OCI-LY1 (cell line): Measurements from ENCODE around the gene ELOVL4.

Experiments
- H2AFZ ChIP-seq: fragments of 200-600 bp; sonication (generic), shearing (Covaris generic); 2 replicates; pipeline ENCODE4 v1.6.0; 2014; ENCODE audit warnings: antibody characterized with exemption, mild to moderate bottlenecking, low read length
- H3F3A ChIP-seq: fragments of 200-600 bp; sonication (generic), shearing (Covaris generic); 2 replicates; pipeline ENCODE4 v1.6.0; 2014; ENCODE audit warnings: mild to moderate bottlenecking, antibody characterized with exemption, low read length, moderate library complexity; ENCODE audit not compliant: insufficient read depth
- H3K27ac ChIP-seq: fragments of 200-600 bp; sonication (generic); 2 replicates; pipeline ENCODE4 v1.5.1; 2014; ENCODE audit warnings: low read length, mixed run types, mild to moderate bottlenecking, low read depth; ENCODE audit not compliant: poor library complexity, severe bottlenecking
- H3K27me3 ChIP-seq: fragments of 200-600 bp; sonication (generic); 2 replicates; pipeline ENCODE4 v1.6.0; 2014; ENCODE audit warnings: antibody characterized with exemption, mild to moderate bottlenecking, low read length, moderate library complexity; ENCODE audit not compliant: insufficient read depth
- H3K36me3 ChIP-seq: fragments of 200-600 bp; sonication (generic); 2 replicates; pipeline ENCODE4 v1.6.1; 2014; ENCODE audit warnings: mild to moderate bottlenecking, antibody characterized with exemption, low read length, moderate library complexity, mixed read lengths; ENCODE audit not compliant: insufficient read depth
- H3K4me1 ChIP-seq: fragments of 200-600 bp; sonication (generic); 2 replicates; pipeline ENCODE4 v1.5.1; 2014; ENCODE audit warnings: mild to moderate bottlenecking, low read length, moderate library complexity; ENCODE audit not compliant: insufficient read depth, severe bottlenecking
- H3K4me2 ChIP-seq: fragments of 200-600 bp; sonication (generic), shearing (Covaris generic); 2 replicates; pipeline ENCODE4 v1.6.1; 2014; ENCODE audit warnings: low read length
- H3K4me3 ChIP-seq: fragments of 200-600 bp; sonication (generic); 2 replicates; pipeline ENCODE4 v1.5.1; 2014; ENCODE audit warnings: low read length, low read depth, mild to moderate bottlenecking, mixed read lengths; ENCODE audit not compliant: poor library complexity, severe bottlenecking
- H3K79me2 ChIP-seq: fragments of 200-600 bp; shearing (Covaris generic); 2 replicates; pipeline ENCODE4 v1.6.1; 2016; ENCODE audit warnings: mixed run types, low read length, mixed read lengths; ENCODE audit not compliant: insufficient read depth
- H3K9ac ChIP-seq: fragments of 200-600 bp; sonication (generic), shearing (Covaris generic); 2 replicates; pipeline ENCODE4 v1.6.1; 2014; ENCODE audit warnings: mild to moderate bottlenecking, low read length, mixed read lengths
- H3K9me2 ChIP-seq: fragments of 200-600 bp; sonication (generic), shearing (Covaris generic); 2 replicates; pipeline ENCODE4 v1.6.1; 2014; ENCODE audit warnings: low read depth, mild to moderate bottlenecking, low read length, mixed read lengths
- H3K9me3 ChIP-seq: fragments of 200-600 bp; shearing (Covaris generic); 2 replicates; pipeline ENCODE4 v1.6.1; 2014; ENCODE audit warnings: low read length, mixed read lengths
- H4K20me1 ChIP-seq: fragments of 200-600 bp; sonication (generic), shearing (Covaris generic); 2 replicates; pipeline ENCODE4 v1.6.0; 2016; ENCODE audit warnings: mild to moderate bottlenecking, low read length; ENCODE audit not compliant: insufficient read depth
- CTCF ChIP-seq: fragments of 200-600 bp; sonication (generic), shearing (Covaris generic); IDR thresholded peaks from 2 replicates; pipeline ENCODE4 v1.5.1; 2017; ENCODE audit warnings: mild to moderate bottlenecking, antibody characterized with exemption, low read length, moderate library complexity, mixed read lengths
- EZH2 ChIP-seq: fragments of 200-600 bp; sonication (generic), shearing (Covaris generic); IDR thresholded peaks from 2 replicates; pipeline ENCODE4 v1.8.0; 2017; ENCODE audit warnings: borderline replicate concordance, mixed run types, mild to moderate bottlenecking, antibody characterized with exemption, low read length, moderate library complexity, mixed read lengths

Gene ELOVL4

DNA sequence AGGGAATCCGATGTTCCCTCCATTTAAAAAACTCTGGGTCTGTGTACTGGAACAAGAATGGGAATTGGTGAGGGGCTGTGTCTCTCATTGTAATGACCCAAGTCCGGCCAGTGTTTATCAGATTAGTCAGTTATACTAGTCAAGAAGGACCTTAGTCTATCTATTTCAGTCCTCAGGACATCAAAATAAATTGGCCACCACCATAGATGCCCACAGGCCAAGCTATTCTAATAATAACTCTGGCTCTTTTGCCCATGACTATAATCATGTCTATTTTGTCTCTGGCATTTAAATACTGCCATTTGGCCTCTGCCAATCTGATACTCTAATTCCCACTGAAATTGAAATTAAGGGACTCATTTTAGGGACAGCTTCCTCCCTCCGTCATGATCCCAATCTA is 37.8 kb downstream of the ELOVL4 start:
- no peak overlapping the region for H3K4me3 ChIP-seq
- H3K9me3 ChIP-seq: no peaks in the 10 kb centered on the region
- H3F3A ChIP-seq: no peaks in the 10 kb centered on the region

GRCh38 chr6:79902046-79902445 is 45.3 kb downstream of the ELOVL4 start:
- H3K4me3 ChIP-seq: no peak overlapping the region
- TF ChIP-seq CTCF (no peak), EZH2 (no peak)
- H3K79me2 ChIP-seq: no peaks in the 10 kb centered on the region

More for the DNA sequence above, 37.8 kb downstream of the ELOVL4 start:
- no peaks in the 10 kb centered on the region; the same call in 1 of the 2 replicates for H4K20me1 ChIP-seq
- H2AFZ ChIP-seq: no peak overlapping the region
- no peaks in the 10 kb centered on the region for H3K4me1 ChIP-seq
- H3K4me2 ChIP-seq: no peak overlapping the region
- H3K27me3 ChIP-seq: 0 out of 2 replicates have a peak, but pooled peaks cover 4% of the 10 kb centered on the region
- no peak for TF ChIP-seq CTCF
- no peak overlapping the region for H3K27ac ChIP-seq
- H3K79me2 ChIP-seq: no peaks in the 10 kb centered on the region
- H3K9me2 ChIP-seq: no peaks in the 10 kb centered on the region
- no peaks in the 10 kb centered on the region for H3K36me3 ChIP-seq
- H3K9ac ChIP-seq: no peak overlapping the region

GRCh38 chr6:79898076-79898475 is 49.3 kb downstream of the ELOVL4 start:
- Histone ChIP-seq H3K4me3 (no peak overlapping the region), H3K9ac (no peak overlapping the region), H2AFZ (no peak overlapping the region), H3K27me3 (no peaks in the 10 kb centered on the region), H3K4me1 (no peaks in the 10 kb centered on the region), H3K27ac (no peak overlapping the region), H3K9me3 (no peaks in the 10 kb centered on the region; the same call in 1 of the 2 replicates), H3K9me2 (no peaks in the 10 kb centered on the region), H3K4me2 (no peak overlapping the region), H3K79me2 (no peaks in the 10 kb centered on the region), H3K36me3 (no peaks in the 10 kb centered on the region), H3F3A (no peaks in the 10 kb centered on the region), H4K20me1 (no peaks in the 10 kb centered on the region)
- no peak for TF ChIP-seq CTCF
- TF ChIP-seq EZH2: no peak

More at GRCh38 chr6:79902046-79902445, 45.3 kb downstream of the ELOVL4 start:
- Histone ChIP-seq H3K9ac (no peak overlapping the region), H4K20me1 (no peaks in the 10 kb centered on the region), H2AFZ (no peak overlapping the region), H3K27me3 (no peaks in the 10 kb centered on the region), H3K4me2 (no peak overlapping the region), H3K27ac (no peak overlapping the region), H3K36me3 (no peaks in the 10 kb centered on the region), H3F3A (no peaks in the 10 kb centered on the region), H3K4me1 (no peaks in the 10 kb centered on the region), H3K9me2 (no peaks in the 10 kb centered on the region), H3K9me3 (no peaks in the 10 kb centered on the region)
